HepG2 (cell line): ENCODE data around the gene ZCCHC24. TPM values are rescaled to one million over a fixed set of nuclear protein-coding genes. Genes with fewer than 3 reads are reported as not detected.

ENCODE experiments used
- ATF2 ChIP-seq: sonication (generic); formaldehyde crosslinking; IDR thresholded peaks from 2 replicates; pipeline ENCODE4 v1.4.0; 2020; ENCODE audit warnings: missing genetic modification reagents
- FOXK1 ChIP-seq: sonication (generic); formaldehyde crosslinking; IDR thresholded peaks from 2 replicates; pipeline ENCODE4 v1.4.0; 2020; ENCODE audit warnings: low read depth, missing genetic modification reagents, borderline replicate concordance
- GATAD1 ChIP-seq: IDR thresholded peaks from 2 replicates; pipeline ENCODE4 v1.6.1; 2016; ENCODE audit warnings: missing genetic modification reagents, missing compliant biosample characterization
- HNF4G ChIP-seq, 2 experiments: sonication (generic) in 1 of 2; formaldehyde crosslinking in 1 of 2; IDR thresholded peaks; 2 replicates each; pipeline versions ENCODE4 v1.4.0 to v1.6.1; 2011 to 2020; ENCODE audit warnings: borderline replicate concordance in 2 of 2, low read depth in 2 of 2, mild to moderate bottlenecking in 2 of 2, low read length in 1 of 2, missing genetic modification reagents in 1 of 2, moderate library complexity in 1 of 2
- MAF1 ChIP-seq: sonication (generic); formaldehyde crosslinking; IDR thresholded peaks from 2 replicates; pipeline ENCODE4 v1.5.0; 2020; ENCODE audit warnings: missing genetic modification reagents, borderline replicate concordance
- MATR3 ChIP-seq: sonication (generic); formaldehyde crosslinking; IDR thresholded peaks from 2 replicates; pipeline ENCODE4 v1.4.0; 2020; ENCODE audit warnings: missing genetic modification reagents
- MED13 ChIP-seq: sonication (generic); formaldehyde crosslinking; IDR thresholded peaks from 2 replicates; pipeline ENCODE4 v1.5.0; 2020; ENCODE audit warnings: missing genetic modification reagents
- NFRKB ChIP-seq: fragments of 450-650 bp; IDR thresholded peaks from 2 replicates; pipeline ENCODE4 v1.6.1; 2017
- NRL ChIP-seq: sonication (generic); formaldehyde crosslinking; IDR thresholded peaks from 2 replicates; pipeline ENCODE4 v1.5.0; 2020; ENCODE audit warnings: missing genetic modification reagents, mild to moderate bottlenecking, moderate library complexity, borderline replicate concordance
- RBM22 ChIP-seq: fragments of 200-400 bp; formaldehyde crosslinking; optimal IDR thresholded peaks from 2 replicates; pipeline ENCODE3; 2017; ENCODE audit warnings: mild to moderate bottlenecking, low read length, moderate library complexity
- SMC3 ChIP-seq: IDR thresholded peaks from 2 replicates; pipeline ENCODE4 v1.6.1; 2011; ENCODE audit warnings: low read length, improper control_type of control experiment
- TBX3 ChIP-seq: fragments of 450-650 bp; IDR thresholded peaks from 2 replicates; pipeline ENCODE4 v1.6.1; 2017; ENCODE audit warnings: antibody characterized with exemption, mild to moderate bottlenecking, inconsistent platforms, borderline replicate concordance
- TCF7 ChIP-seq: sonication (generic); IDR thresholded peaks from 2 replicates; pipeline ENCODE4 v1.6.1; 2016; ENCODE audit warnings: antibody characterized with exemption, low read depth
- ZFX ChIP-seq: sonication (generic); formaldehyde crosslinking; IDR thresholded peaks from 2 replicates; pipeline ENCODE4 v1.4.0; 2020; ENCODE audit warnings: mild to moderate bottlenecking, low read depth, missing genetic modification reagents, moderate library complexity
- ZMYM3 ChIP-seq: sonication (generic); formaldehyde crosslinking; IDR thresholded peaks from 2 replicates; pipeline ENCODE4 v1.5.1; 2020; ENCODE audit warnings: mild to moderate bottlenecking, missing genetic modification reagents
- ZMYM4 ChIP-seq: sonication (generic); formaldehyde crosslinking; IDR thresholded peaks from 2 replicates; pipeline ENCODE4 v1.8.1; 2023; ENCODE audit warnings: mild to moderate bottlenecking, missing genetic modification reagents
- ZNF12 ChIP-seq: sonication (generic); formaldehyde crosslinking; IDR thresholded peaks from 2 replicates; pipeline ENCODE4 v1.5.0; 2020; ENCODE audit warnings: missing genetic modification reagents
- ZNF530 ChIP-seq: sonication (generic); formaldehyde crosslinking; IDR thresholded peaks from 2 replicates; pipeline ENCODE4 v1.5.0; 2020; ENCODE audit warnings: low read depth, mild to moderate bottlenecking, missing genetic modification reagents
- ZNF570 ChIP-seq: sonication (generic); formaldehyde crosslinking; IDR thresholded peaks from 2 replicates; pipeline ENCODE4 v1.4.0; 2020; ENCODE audit warnings: mild to moderate bottlenecking, missing genetic modification reagents, borderline replicate concordance
- ZNF615 ChIP-seq: sonication (generic); formaldehyde crosslinking; IDR thresholded peaks from 2 replicates; pipeline ENCODE4 v1.5.0; 2020; ENCODE audit warnings: mild to moderate bottlenecking, missing genetic modification reagents, borderline replicate concordance
- ZNF670 ChIP-seq: sonication (generic); formaldehyde crosslinking; IDR thresholded peaks from 2 replicates; pipeline ENCODE4 v1.8.0; 2022; ENCODE audit warnings: mild to moderate bottlenecking, missing genetic modification reagents, borderline replicate concordance
- ZNF766 ChIP-seq: sonication (generic); formaldehyde crosslinking; IDR thresholded peaks from 2 replicates; pipeline ENCODE4 v1.5.0; 2020; ENCODE audit warnings: missing genetic modification reagents, borderline replicate concordance
- ZSCAN29 ChIP-seq: sonication (generic); formaldehyde crosslinking; conservative IDR thresholded peaks from 2 replicates; pipeline ENCODE4 v1.4.0; 2020; ENCODE audit warnings: mild to moderate bottlenecking, missing genetic modification reagents
- polyA plus RNA-seq, 8 experiments: library from polyadenylated mRNA; depleted of rRNA in 3 of 8; stranded (reverse) in 7 of 8; unstranded in 1 of 8; fragments of >200 nt; fragmentation: Illumina TruSeq in 4 of 8; extraction: Trizol in 4 of 8; gene quantifications; 2 replicates each; pipeline versions ENCODE4 v1.2.1 to v1.2.3, GENCODE V29; 2011 to 2016; ENCODE audit warnings: low read depth in 4 of 8, missing spikeins in 1 of 8, mixed read lengths in 1 of 8; ENCODE audit not compliant: insufficient read depth in 1 of 8
- total RNA-seq, 5 experiments: library from RNA; depleted of rRNA; stranded (reverse); fragments of >200 nt; fragmentation: Illumina TruSeq; extraction: Trizol; gene quantifications; 2 replicates each; pipeline ENCODE4 v1.2.3, GENCODE V29; 2016; ENCODE audit warnings: low read depth in 1 of 5
- TF ChIP-seq, protein P1 (sequence below): sonication (generic); formaldehyde crosslinking; IDR thresholded peaks from 2 replicates; pipeline ENCODE4 v1.5.1; 2020; ENCODE audit warnings: mild to moderate bottlenecking, moderate library complexity, missing genetic modification reagents
- TF ChIP-seq, protein P2 (sequence below): IDR thresholded peaks from 2 replicates; pipeline ENCODE4 v1.6.1; 2016; ENCODE audit warnings: low read depth
- TF ChIP-seq, protein P3 (sequence below): sonication (generic); formaldehyde crosslinking; IDR thresholded peaks from 2 replicates; pipeline ENCODE4 v1.4.0; 2020; ENCODE audit warnings: mild to moderate bottlenecking, missing genetic modification reagents

ZCCHC24 gene
- total and polyA plus RNA-seq, 2 of the 13 experiments (the other 11 are each of a cell fraction or from before 2014, with no cell fraction given): 3.1 to 7.9 TPM

DNA sequence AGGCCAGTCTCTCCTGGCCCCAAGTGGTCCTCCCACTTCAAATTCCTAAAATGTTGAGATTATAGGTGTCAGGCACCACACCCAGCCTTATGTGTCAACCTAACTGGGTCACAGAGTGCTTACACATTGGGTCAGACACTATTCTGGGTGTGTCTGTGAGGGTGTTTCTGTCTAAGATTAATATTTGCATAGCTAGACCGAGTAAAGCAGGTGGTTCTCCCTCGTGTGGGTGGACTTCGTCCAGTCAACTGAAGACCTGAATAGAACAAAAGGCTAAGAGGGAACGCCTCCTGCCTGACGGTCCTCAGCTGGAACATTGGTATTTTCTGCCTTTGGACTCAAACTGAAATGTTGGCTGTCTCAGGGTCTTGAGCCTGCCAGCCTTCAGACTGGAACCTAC lies 86.6 kb downstream of the ZCCHC24 start (continued):
- TF ChIP-seq ZNF615 (no peak), ZMYM4 (CRISPR knock-in tag) (no peak), ZSCAN29 (CRISPR knock-in tag) (no peak), FOXK1 (CRISPR knock-in tag) (no peak), SMC3 (no peak), TCF7 (0 out of 2 replicates have a peak, but pooled peaks have one; percentile 22), ZNF12 (no peak), MATR3 (no peak), ZNF530 (CRISPR knock-in tag) (no peak), NFRKB (no peak), ZNF670 (CRISPR knock-in tag) (no peak), HNF4G (IDR thresholded peaks at IDR 0.05; ENCODE audit: borderline replicate concordance, low read depth, low read length) (peak; percentile 56; the same call in 1 of the 2 replicates), HNF4G (CRISPR knock-in tag; IDR thresholded peaks at IDR 0.05; ENCODE audit: borderline replicate concordance, low read depth) (no peak; the same call in 1 of the 2 replicates), TBX3 (no peak; the same call in 1 of the 2 replicates), MED13 (CRISPR knock-in tag) (no peak), GATAD1 (no peak), ZMYM3 (CRISPR knock-in tag) (no peak), NRL (CRISPR knock-in tag) (no peak), ATF2 (CRISPR knock-in tag) (0 out of 2 replicates have a peak, but pooled peaks have one; percentile 35), ZNF570 (CRISPR knock-in tag) (no peak), ZFX (no peak), RBM22 (no peak), ZNF766 (CRISPR knock-in tag) (no peak), MAF1 (CRISPR knock-in tag) (no peak)
- TF ChIP-seq, protein P1, sequence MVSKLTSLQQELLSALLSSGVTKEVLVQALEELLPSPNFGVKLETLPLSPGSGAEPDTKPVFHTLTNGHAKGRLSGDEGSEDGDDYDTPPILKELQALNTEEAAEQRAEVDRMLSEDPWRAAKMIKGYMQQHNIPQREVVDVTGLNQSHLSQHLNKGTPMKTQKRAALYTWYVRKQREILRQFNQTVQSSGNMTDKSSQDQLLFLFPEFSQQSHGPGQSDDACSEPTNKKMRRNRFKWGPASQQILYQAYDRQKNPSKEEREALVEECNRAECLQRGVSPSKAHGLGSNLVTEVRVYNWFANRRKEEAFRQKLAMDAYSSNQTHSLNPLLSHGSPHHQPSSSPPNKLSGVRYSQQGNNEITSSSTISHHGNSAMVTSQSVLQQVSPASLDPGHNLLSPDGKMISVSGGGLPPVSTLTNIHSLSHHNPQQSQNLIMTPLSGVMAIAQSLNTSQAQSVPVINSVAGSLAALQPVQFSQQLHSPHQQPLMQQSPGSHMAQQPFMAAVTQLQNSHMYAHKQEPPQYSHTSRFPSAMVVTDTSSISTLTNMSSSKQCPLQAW (CRISPR knock-in tag): 0 out of 2 replicates have a peak, but pooled peaks have one; percentile 18
- TF ChIP-seq, protein P2, sequence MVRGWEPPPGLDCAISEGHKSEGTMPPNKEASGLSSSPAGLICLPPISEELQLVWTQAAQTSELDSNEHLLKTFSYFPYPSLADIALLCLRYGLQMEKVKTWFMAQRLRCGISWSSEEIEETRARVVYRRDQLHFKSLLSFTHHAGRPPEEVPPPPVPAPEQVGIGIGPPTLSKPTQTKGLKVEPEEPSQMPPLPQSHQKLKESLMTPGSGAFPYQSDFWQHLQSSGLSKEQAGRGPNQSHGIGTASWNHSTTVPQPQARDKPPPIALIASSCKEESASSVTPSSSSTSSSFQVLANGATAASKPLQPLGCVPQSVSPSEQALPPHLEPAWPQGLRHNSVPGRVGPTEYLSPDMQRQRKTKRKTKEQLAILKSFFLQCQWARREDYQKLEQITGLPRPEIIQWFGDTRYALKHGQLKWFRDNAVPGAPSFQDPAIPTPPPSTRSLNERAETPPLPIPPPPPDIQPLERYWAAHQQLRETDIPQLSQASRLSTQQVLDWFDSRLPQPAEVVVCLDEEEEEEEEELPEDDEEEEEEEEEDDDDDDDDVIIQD: peak; percentile 41; the same call in 1 of the 2 replicates
- TF ChIP-seq, protein P3, sequence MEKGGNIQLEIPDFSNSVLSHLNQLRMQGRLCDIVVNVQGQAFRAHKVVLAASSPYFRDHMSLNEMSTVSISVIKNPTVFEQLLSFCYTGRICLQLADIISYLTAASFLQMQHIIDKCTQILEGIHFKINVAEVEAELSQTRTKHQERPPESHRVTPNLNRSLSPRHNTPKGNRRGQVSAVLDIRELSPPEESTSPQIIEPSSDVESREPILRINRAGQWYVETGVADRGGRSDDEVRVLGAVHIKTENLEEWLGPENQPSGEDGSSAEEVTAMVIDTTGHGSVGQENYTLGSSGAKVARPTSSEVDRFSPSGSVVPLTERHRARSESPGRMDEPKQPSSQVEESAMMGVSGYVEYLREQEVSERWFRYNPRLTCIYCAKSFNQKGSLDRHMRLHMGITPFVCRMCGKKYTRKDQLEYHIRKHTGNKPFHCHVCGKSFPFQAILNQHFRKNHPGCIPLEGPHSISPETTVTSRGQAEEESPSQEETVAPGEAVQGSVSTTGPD (CRISPR knock-in tag): no peak
